GM08714 (cell line): ENCODE data around the gene PEX14.

Experiments used
- H3K4me3 ChIP-seq: fragments of 200-500 bp; sonication (Bioruptor generic); 2 replicates; pipeline ENCODE4 v1.5.1; 2014; ENCODE audit warnings: mild to moderate bottlenecking, low read length, inconsistent platforms
- ZNF274 ChIP-seq: IDR thresholded peaks from 2 replicates; pipeline ENCODE4 v1.6.1; 2012; ENCODE audit warnings: mild to moderate bottlenecking, low read depth, low read length

Gene PEX14

GRCh38 chr1:10514490-10515235, 39.9 kb downstream of the PEX14 start:
- H3K4me3 ChIP-seq: no peak overlapping the region
- no peak for TF ChIP-seq ZNF274

GRCh38 chr1:10515301-10515975, 40.7 kb downstream of the PEX14 start:
- no peak overlapping the region for H3K4me3 ChIP-seq
- no peak for TF ChIP-seq ZNF274

- TF ChIP-seq ZNF274: no peak
- H3K4me3 ChIP-seq: no peak overlapping the region
These were observed 41.4 kb downstream of the PEX14 start for GRCh38 chr1:10515976-10516750.

GRCh38 chr1:10516925-10517676, 42.4 kb downstream of the PEX14 start:
- TF ChIP-seq ZNF274: no peak
- H3K4me3 ChIP-seq: no peak overlapping the region

GRCh38 chr1:10517677-10517982, 42.9 kb downstream of the PEX14 start:
- no peak overlapping the region for H3K4me3 ChIP-seq
- TF ChIP-seq ZNF274: no peak

- H3K4me3 ChIP-seq: no peak overlapping the region
- TF ChIP-seq ZNF274: no peak
These were observed 44.3 kb downstream of the PEX14 start for GRCh38 chr1:10519016-10519417.

GRCh38 chr1:10520497-10520896, 45.7 kb downstream of the PEX14 start:
- TF ChIP-seq ZNF274: no peak
- no peak overlapping the region for H3K4me3 ChIP-seq

- H3K4me3 ChIP-seq: no peak overlapping the region
- no peak for TF ChIP-seq ZNF274
These were observed 46.2 kb downstream of the PEX14 start for GRCh38 chr1:10520952-10521351.

- no peak for TF ChIP-seq ZNF274
These were observed 46.9 kb downstream of the PEX14 start for GRCh38 chr1:10521537-10522157.

GRCh38 chr1:10522322-10522860, 47.6 kb downstream of the PEX14 start:
- no peak for TF ChIP-seq ZNF274

More at GRCh38 chr1:10521537-10522157, 46.9 kb downstream of the PEX14 start:
- no peak overlapping the region for H3K4me3 ChIP-seq

GRCh38 chr1:10525208-10525607, 50.5 kb downstream of the PEX14 start:
- no peak overlapping the region for H3K4me3 ChIP-seq
- no peak for TF ChIP-seq ZNF274

More at GRCh38 chr1:10522322-10522860, 47.6 kb downstream of the PEX14 start:
- H3K4me3 ChIP-seq: no peak overlapping the region

- no peak overlapping the region for H3K4me3 ChIP-seq
- TF ChIP-seq ZNF274: no peak
These were observed 53.6 kb downstream of the PEX14 start for GRCh38 chr1:10528066-10529014.
